Natural killer cell treated with Interleukin-12 subunit alpha and Interleukin-12 subunit beta and Interleukin-15 and Interleukin-18, amount 100 ng/mL, for 72 hours (primary cell): ENCODE results near the gene RTN3. TPM values are rescaled to one million over a fixed set of nuclear protein-coding genes. Genes with fewer than 3 reads are reported as not detected.
A peak's percentile ranks its signal among the peaks of the same experiment; 100 is the strongest.
"Not testable (repeated sequence)": the region's sequence is repeated elsewhere in the genome, so short reads cannot be mapped to it uniquely, and the experiment has no call there.

Source experiments
- ATAC-seq, 2 donors: fragments of 150-1000 bp; cut with Tn5 transposase in 1 of 2; sonication (Bioruptor Pico), chemical (Tn5 transposase) in 1 of 2; 2 replicates each; pipeline ENCODE4 v1.10.0; 2021
- DNase-seq: peaks from one replicate; pipeline ENCODE4 v3.0.0; 2022; ENCODE audit warnings: low spot score
- H3K27ac Mint-ChIP-seq, 2 donors: 1 replicate in 1 of 2; 2 replicates in 1 of 2; pipeline ENCODE4 v1.8.0; 2022; ENCODE audit warnings: mixed read lengths in 2 of 2, mild to moderate bottlenecking in 1 of 2, moderate library complexity in 1 of 2
- H3K27me3 Mint-ChIP-seq, 2 donors: 1 replicate in 1 of 2; 2 replicates in 1 of 2; pipeline ENCODE4 v1.8.0; 2022; ENCODE audit warnings: mixed read lengths in 2 of 2
- H3K36me3 Mint-ChIP-seq: one replicate; pipeline ENCODE4 v1.8.0; 2022; ENCODE audit warnings: mixed read lengths
- H3K4me1 Mint-ChIP-seq, 2 donors: 1 replicate in 1 of 2; 2 replicates in 1 of 2; pipeline ENCODE4 v1.8.0; 2022; ENCODE audit warnings: low read depth in 2 of 2, mixed read lengths in 2 of 2, mild to moderate bottlenecking in 1 of 2
- H3K4me3 Mint-ChIP-seq: one replicate; pipeline ENCODE4 v1.8.0; 2022; ENCODE audit warnings: mixed read lengths
- H3K9me3 Mint-ChIP-seq: 2 replicates; pipeline ENCODE4 v1.8.0; 2022; ENCODE audit warnings: mixed read lengths
- total RNA-seq, 2 donors: library from RNA; stranded (reverse); gene quantifications; one replicate each; pipeline ENCODE4 v1.2.3, GENCODE V29; 2022

The RTN3 gene
- total RNA-seq, 2 donors from 2014 or later, result 52.3 to 55.3 TPM

DNA sequence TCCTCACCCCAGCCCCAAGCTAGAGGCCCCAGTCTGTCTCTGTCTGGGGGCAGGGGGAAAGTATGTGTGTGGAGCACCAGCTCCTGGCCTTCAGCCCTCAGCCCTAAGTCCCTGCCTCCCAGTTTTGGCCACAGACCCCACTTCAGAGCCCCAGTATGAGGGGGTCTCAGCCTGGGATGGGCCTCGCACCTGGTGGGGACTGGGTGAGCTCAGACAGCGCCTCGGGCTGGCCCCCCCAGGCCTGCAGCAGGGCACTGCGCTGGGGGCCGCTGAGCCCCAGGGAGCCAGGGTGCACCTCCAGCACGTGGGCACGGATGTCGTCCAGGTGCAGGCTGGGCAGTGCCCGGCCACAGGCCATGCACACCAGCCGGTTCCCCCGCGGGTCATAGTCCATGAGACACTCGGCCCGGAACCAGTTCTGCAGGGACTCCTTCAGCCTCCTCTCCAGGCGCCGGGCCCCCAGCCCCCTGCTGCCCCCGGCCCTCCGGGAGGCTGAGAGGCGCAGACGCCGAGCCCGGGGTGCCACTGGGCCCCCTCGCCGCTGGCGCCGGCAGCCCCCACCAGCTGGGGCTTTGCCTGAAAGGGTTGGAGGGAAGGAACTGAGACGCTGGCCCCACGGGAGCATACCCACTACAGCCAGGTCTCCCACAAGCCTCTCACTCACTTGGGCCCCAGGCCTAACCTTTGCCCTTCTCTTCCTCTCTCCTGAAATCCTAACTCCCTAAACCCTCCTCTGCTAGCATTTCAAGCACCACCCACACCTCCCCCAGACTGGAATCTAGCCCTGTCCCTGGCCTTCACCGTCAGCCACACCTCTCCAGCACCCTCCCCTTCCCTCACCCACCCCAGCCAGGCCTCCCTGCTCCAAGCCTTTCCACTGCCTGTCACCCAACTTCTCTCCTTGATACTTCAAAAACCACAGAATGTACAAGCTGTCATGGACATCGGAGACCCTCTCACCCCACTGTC is 83.7 kb downstream of the RTN3 start:
- no peak for ATAC-seq
- no peak for DNase-seq
- Mint-ChIP-seq H3K27me3 (no peaks in the 10 kb centered on the region), H3K4me1 (peaks cover 7 to 8% of the 10 kb centered on the region in 2 donors), H3K9me3 (no peaks in the 10 kb centered on the region), H3K27ac (no peak overlapping the region), H3K4me3 (no peak overlapping the region), H3K36me3 (no peaks in the 10 kb centered on the region)

- H3K4me3 Mint-ChIP-seq, result no peak overlapping the region
Observed at GRCh38 chr11:63765688-63766241, 84.5 kb downstream of the RTN3 start.

GRCh38 chr11:63766531-63767235 is 85.4 kb downstream of the RTN3 start:
- Mint-ChIP-seq H3K27ac (no peak overlapping the region), H3K27me3 (peaks cover 7% of the 10 kb centered on the region in 2 donors)
- no peak for ATAC-seq

More at GRCh38 chr11:63765688-63766241, 84.5 kb downstream of the RTN3 start:
- H3K4me1 Mint-ChIP-seq, result peaks cover 7 to 8% of the 10 kb centered on the region in 2 donors
- ATAC-seq, result no peak
- no peak overlapping the region for H3K27ac Mint-ChIP-seq
- DNase-seq, result no peak
- no peaks in the 10 kb centered on the region for H3K36me3 Mint-ChIP-seq
- no peaks in the 10 kb centered on the region for H3K9me3 Mint-ChIP-seq
- H3K27me3 Mint-ChIP-seq, result peaks cover 0 to 2% of the 10 kb centered on the region in 2 donors

DNA sequence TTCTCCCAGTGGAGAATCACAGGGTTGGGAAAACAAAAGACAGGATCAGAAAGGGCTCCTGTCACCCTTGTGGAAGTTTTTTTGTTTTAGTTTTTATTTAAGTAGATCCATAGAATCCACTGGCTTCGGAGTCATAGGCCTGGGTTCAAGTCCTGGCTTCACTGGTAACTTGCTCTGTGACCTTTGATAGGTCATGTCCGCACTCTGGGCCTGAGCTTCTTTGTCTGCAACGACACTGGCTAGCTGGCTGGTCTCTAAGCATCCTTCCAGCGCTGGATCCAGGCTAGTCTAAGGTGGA is 85.9 kb downstream of the RTN3 start:
- Mint-ChIP-seq H3K27me3 (peaks cover 9 to 13% of the 10 kb centered on the region in 2 donors), H3K4me1 (peaks cover 7 to 8% of the 10 kb centered on the region in 2 donors), H3K4me3 (peak overlapping the region; percentile 94), H3K36me3 (no peaks in the 10 kb centered on the region), H3K9me3 (no peaks in the 10 kb centered on the region), H3K27ac (peak overlapping the region; percentile 55 to 96)
- ATAC-seq (no peak), DNase-seq (no peak)

More at GRCh38 chr11:63766531-63767235, 85.4 kb downstream of the RTN3 start:
- Mint-ChIP-seq H3K4me1 (peaks cover 7 to 8% of the 10 kb centered on the region in 2 donors), H3K4me3 (peak overlapping the region; percentile 94), H3K9me3 (no peaks in the 10 kb centered on the region), H3K36me3 (no peaks in the 10 kb centered on the region)
- no peak for DNase-seq

GRCh38 chr11:63767565-63768236 is 86.4 kb downstream of the RTN3 start:
- ATAC-seq, result peak; percentile 9 to 37
- Mint-ChIP-seq H3K36me3 (no peaks in the 10 kb centered on the region), H3K4me3 (peak overlapping the region; percentile 94), H3K9me3 (no peaks in the 10 kb centered on the region), H3K4me1 (peaks cover 7 to 8% of the 10 kb centered on the region in 2 donors), H3K27me3 (peaks cover 10 to 15% of the 10 kb centered on the region in 2 donors), H3K27ac (peak overlapping the region; percentile 55 to 96)
- no peak for DNase-seq

DNA sequence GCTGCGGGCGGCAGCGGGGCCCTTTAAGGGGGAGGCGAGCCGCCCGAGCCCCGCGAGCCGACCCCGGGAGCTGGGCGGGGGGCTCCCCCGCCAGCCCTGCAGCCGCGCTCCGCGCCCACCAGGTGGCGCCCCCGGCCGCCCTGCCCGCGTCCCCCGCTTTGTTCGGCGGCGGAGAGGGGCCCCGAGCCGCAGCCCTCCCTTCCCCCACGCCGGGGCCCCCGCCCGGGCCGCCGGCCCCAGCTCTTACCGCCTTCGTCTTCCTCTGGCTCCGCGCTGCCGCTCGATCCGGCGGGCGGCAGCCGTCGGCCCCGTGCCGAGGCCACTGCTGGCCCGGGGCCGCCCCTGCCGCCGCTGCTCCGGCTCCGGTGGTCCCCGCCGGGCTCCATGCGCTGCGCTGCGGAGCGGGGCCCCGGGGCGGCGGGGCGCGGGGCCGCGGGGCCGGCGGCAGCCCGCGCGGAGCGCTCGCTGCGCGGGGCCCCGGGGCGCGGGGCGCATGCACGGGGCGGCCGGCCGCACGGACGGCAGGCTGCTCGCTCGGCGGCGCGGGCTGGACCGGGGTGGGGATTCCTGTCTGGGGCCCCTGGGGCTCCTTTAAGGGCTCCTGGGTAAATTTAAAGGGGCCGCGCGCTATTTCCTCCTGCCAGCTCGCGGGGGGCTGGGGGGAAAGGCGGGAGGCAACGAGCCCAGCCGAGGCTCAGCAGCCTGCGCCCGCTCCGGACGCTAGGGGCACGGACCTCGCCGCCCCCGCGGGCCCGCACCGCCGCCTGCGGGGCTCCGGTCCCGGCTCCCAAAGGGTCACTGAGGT is 87.1 kb downstream of the RTN3 start, which contains the start of gene ZFTA:
TSS of gene ZFTA (minus strand) at position 539 of the 805 bp plus-strand sequence. CDS start at position 386, 153 bp downstream.
- ATAC-seq (peak; percentile 74 to 82), DNase-seq (peak; percentile 74)
- peaks cover 15% of the 10 kb centered on the region in 2 donors for H3K27me3 Mint-ChIP-seq
- no peaks in the 10 kb centered on the region for H3K36me3 Mint-ChIP-seq
- H3K4me1 Mint-ChIP-seq, result peaks cover 7 to 8% of the 10 kb centered on the region in 2 donors
- H3K27ac Mint-ChIP-seq, result peak within 1 kb of the TSS; percentile 55 to 96
- H3K4me3 Mint-ChIP-seq, result peak within 1 kb of the TSS; percentile 94
- H3K9me3 Mint-ChIP-seq, result no peaks in the 10 kb centered on the region

DNA sequence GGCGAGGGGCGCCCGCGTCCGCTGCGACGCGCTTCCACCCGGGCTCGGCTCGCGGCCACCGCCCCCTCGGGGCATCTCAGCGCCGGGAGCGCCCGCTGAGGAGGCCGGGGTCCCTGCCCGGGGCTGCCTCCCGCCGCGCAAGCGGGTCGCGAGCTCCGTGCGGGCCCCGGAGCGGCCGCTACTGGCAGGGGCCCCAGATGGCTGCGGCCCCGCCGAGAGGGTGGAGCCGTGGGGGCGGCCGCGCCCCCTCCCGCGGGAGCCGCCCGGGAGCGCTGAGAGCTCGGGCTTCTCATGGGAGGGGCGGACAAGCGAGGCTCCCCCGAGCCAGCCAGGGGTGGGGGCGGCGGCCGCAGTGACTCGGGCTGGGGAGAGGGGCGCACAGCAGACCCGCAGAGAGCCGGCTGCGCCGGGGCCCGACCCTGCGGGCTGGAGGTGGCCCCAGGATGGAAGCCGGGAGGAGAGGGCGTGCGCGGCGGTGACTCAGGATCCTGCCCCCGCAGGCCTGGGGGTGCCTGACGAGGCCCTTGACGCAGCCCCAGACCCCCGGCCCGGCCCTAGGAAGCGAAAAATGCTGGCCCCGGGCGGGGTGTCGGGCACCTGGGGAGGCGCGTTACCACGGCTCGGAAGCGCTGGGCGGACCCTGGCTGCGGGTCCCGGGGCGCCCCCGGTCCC is 87.9 kb downstream of the RTN3 start:
- Mint-ChIP-seq H3K9me3 (no peaks in the 10 kb centered on the region), H3K27me3 (peaks cover 15% of the 10 kb centered on the region in 2 donors), H3K4me3 (no peak overlapping the region), H3K4me1 (peaks cover 7 to 8% of the 10 kb centered on the region in 2 donors), H3K36me3 (no peaks in the 10 kb centered on the region), H3K27ac (no peak overlapping the region)
- DNase-seq (no peak), ATAC-seq (peak; percentile 58 to 73)

DNA sequence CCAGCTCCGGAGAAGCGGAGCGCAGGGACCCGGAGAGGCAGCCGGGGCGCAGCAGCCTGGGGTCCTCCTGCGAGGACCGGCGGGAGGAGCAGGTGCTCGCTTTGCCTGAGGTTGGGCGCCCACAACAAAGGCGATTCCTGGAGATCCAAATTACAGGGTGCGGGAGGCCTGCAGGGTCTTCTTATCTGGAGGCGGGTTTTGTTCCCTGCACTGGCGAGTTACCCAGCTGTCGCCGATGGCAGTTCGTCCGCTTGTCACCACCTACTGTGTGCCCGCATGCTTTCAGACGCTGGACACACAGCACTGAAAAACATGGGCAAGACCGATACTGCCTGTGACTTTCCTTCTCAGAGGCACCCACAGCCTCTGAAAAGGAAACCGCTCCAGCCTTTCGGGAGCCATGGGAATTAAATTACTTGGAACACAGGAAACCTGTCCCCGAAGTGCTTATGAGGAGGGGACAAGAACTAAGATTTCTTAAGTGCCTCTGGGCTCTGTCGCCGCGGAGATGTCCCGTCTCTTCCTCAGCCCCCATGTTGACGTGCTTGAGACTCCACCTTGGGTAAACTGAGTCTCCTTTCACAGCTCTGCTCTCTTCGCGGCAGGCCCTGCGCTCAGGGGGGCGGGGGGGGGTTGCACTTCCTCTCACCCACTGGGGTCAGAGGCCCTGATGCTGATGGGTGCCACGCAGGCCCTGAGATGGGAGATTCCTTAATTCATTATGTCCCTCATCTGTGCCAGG is 88.6 kb downstream of the RTN3 start:
- Mint-ChIP-seq H3K4me3 (peak overlapping the region; percentile 36), H3K36me3 (no peaks in the 10 kb centered on the region), H3K27me3 (peaks cover 15 to 16% of the 10 kb centered on the region in 2 donors), H3K9me3 (no peaks in the 10 kb centered on the region), H3K27ac (no peak overlapping the region), H3K4me1 (peaks cover 7 to 8% of the 10 kb centered on the region in 2 donors)
- no peak for DNase-seq
- ATAC-seq, result no peak

- no peak for DNase-seq
- Mint-ChIP-seq H3K36me3 (no peaks in the 10 kb centered on the region), H3K4me1 (peaks cover 7 to 8% of the 10 kb centered on the region in 2 donors), H3K9me3 (no peaks in the 10 kb centered on the region), H3K27me3 (peaks cover 15 to 18% of the 10 kb centered on the region in 2 donors), H3K27ac (no peak overlapping the region), H3K4me3 (no peak overlapping the region)
- no peak for ATAC-seq
Observed at GRCh38 chr11:63770763-63771162, 89.5 kb downstream of the RTN3 start.

DNA sequence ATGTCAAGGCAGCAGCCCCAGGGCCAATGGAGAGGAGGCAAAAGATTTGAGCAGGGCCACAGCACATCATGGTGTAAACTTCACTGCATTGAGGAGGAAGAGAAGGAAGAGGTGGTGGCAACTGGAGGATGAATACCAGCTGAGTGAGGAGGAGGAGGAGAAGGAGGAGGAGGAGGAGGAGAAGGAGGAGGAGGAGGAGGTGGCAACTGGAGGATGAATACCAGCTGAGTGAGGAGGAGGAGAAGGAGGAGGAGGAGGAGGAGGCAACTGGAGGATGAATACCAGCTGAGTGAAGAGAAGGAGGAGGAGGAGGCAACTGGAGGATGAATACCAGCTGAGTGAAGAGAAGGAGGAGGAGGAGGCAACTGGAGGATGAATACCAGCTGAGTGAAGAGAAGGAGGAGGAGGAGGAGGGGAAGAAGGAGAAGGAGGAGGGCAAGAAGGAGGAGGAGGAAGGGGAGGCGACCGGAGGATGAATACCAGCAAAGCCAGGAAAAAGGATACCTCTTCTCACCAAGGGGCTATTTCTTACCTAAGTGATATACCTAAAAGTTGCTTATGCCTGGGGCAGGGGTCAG is 90.5 kb downstream of the RTN3 start:
- H3K27ac Mint-ChIP-seq, H3K9me3 Mint-ChIP-seq, DNase-seq, H3K36me3 Mint-ChIP-seq, ATAC-seq, H3K4me1 Mint-ChIP-seq, H3K4me3 Mint-ChIP-seq: not testable (repeated sequence)
- H3K27me3 Mint-ChIP-seq, result peaks cover 15 to 20% of the 10 kb centered on the region in 2 donors

- Mint-ChIP-seq H3K4me3 (no peak overlapping the region), H3K36me3 (no peaks in the 10 kb centered on the region), H3K9me3 (no peaks in the 10 kb centered on the region), H3K27ac (no peak overlapping the region), H3K4me1 (no peaks in the 10 kb centered on the region), H3K27me3 (peaks cover 19 to 21% of the 10 kb centered on the region in 2 donors)
- no peak for ATAC-seq
- no peak for DNase-seq
Observed at GRCh38 chr11:63775191-63775590, 93.9 kb downstream of the RTN3 start.
